Measurements from ENCODE around the gene C6orf52. TPM values are rescaled to one million over a fixed set of nuclear protein-coding genes. Genes with fewer than 3 reads are reported as not detected.
A peak's percentile ranks its signal among the peaks of the same experiment; 100 is the strongest.
"Not testable (repeated sequence)": the region's sequence is repeated elsewhere in the genome, so short reads cannot be mapped to it uniquely, and the experiment has no call there.

C6orf52 gene
- polyA plus RNA-seq, 1 donor = 12.7 TPM

- no peaks in the 10 kb centered on the region for H3K9me3 ChIP-seq (ENCODE audit: control insufficient read depth, low read depth, low read length)
- H3K36me3 ChIP-seq (ENCODE audit: control insufficient read depth, insufficient read depth, low read length) = peaks cover 3% of the 10 kb centered on the region
- peak overlapping the region; percentile 52 for H3K27ac ChIP-seq (ENCODE audit: low read length)
- H3K4me3 ChIP-seq (ENCODE audit: low read length) = no peak overlapping the region
- no peaks in the 10 kb centered on the region for H3K27me3 ChIP-seq (ENCODE audit: control insufficient read depth, insufficient read depth, low read length)
- H3K4me1 ChIP-seq (ENCODE audit: control insufficient read depth, insufficient read depth, low read length) = peaks cover 23% of the 10 kb centered on the region
- peak in 1 of 2 donors; percentile 23 for DNase-seq
These were observed 11.9 kb downstream of the C6orf52 start for GRCh38 chr6:10682355-10682988.

- DNase-seq = no peak
- H3K36me3 ChIP-seq (ENCODE audit: control insufficient read depth, insufficient read depth, low read length) = peaks cover 3% of the 10 kb centered on the region
- peak overlapping the region; percentile 52 for H3K27ac ChIP-seq (ENCODE audit: low read length)
- no peaks in the 10 kb centered on the region for H3K27me3 ChIP-seq (ENCODE audit: control insufficient read depth, insufficient read depth, low read length)
- H3K4me1 ChIP-seq (ENCODE audit: control insufficient read depth, insufficient read depth, low read length) = peaks cover 23% of the 10 kb centered on the region
- H3K9me3 ChIP-seq (ENCODE audit: control insufficient read depth, low read depth, low read length) = no peaks in the 10 kb centered on the region
- no peak overlapping the region for H3K4me3 ChIP-seq (ENCODE audit: low read length)
- WGBS (ENCODE audit: insufficient coverage, low lambda C conversion rate) = no CpG with 5 or more reads among the region's 3 CpGs
These were observed 12.6 kb downstream of the C6orf52 start for GRCh38 chr6:10681795-10682194.

GRCh38 chr6:10678456-10678855 lies 16.0 kb downstream of the C6orf52 start:
- WGBS (ENCODE audit: insufficient coverage, low lambda C conversion rate) = no CpG with 5 or more reads among the region's 4 CpGs
- no peak overlapping the region for H3K4me3 ChIP-seq (ENCODE audit: low read length)
- H3K27ac ChIP-seq (ENCODE audit: low read length) = no peak overlapping the region
- no peaks in the 10 kb centered on the region for H3K36me3 ChIP-seq (ENCODE audit: control insufficient read depth, insufficient read depth, low read length)
- H3K27me3 ChIP-seq (ENCODE audit: control insufficient read depth, insufficient read depth, low read length) = no peaks in the 10 kb centered on the region
- DNase-seq = no peak
- peaks cover 12% of the 10 kb centered on the region for H3K4me1 ChIP-seq (ENCODE audit: control insufficient read depth, insufficient read depth, low read length)
- no peaks in the 10 kb centered on the region for H3K9me3 ChIP-seq (ENCODE audit: control insufficient read depth, low read depth, low read length)

- Histone ChIP-seq H3K9me3 (ENCODE audit: control insufficient read depth, low read depth, low read length) (no peaks in the 10 kb centered on the region), H3K27ac (ENCODE audit: low read length) (no peak overlapping the region), H3K4me1 (ENCODE audit: control insufficient read depth, insufficient read depth, low read length) (peaks cover 2% of the 10 kb centered on the region), H3K36me3 (ENCODE audit: control insufficient read depth, insufficient read depth, low read length) (peaks cover 2% of the 10 kb centered on the region), H3K4me3 (ENCODE audit: low read length) (no peak overlapping the region), H3K27me3 (ENCODE audit: control insufficient read depth, insufficient read depth, low read length) (no peaks in the 10 kb centered on the region)
- no peak for DNase-seq
- 80% methylated on average over 1 of the region's 7 CpGs for WGBS (ENCODE audit: insufficient coverage, low lambda C conversion rate)
These were observed 18.0 kb downstream of the C6orf52 start for GRCh38 chr6:10676403-10676802.

GRCh38 chr6:10668126-10668917 lies 26.1 kb downstream of the C6orf52 start:
- Histone ChIP-seq H3K4me1 (ENCODE audit: control insufficient read depth, insufficient read depth, low read length) (no peaks in the 10 kb centered on the region), H3K4me3 (ENCODE audit: low read length) (no peak overlapping the region), H3K9me3 (ENCODE audit: control insufficient read depth, low read depth, low read length) (no peaks in the 10 kb centered on the region), H3K27ac (ENCODE audit: low read length) (no peak overlapping the region), H3K36me3 (ENCODE audit: control insufficient read depth, insufficient read depth, low read length) (peaks cover 7% of the 10 kb centered on the region), H3K27me3 (ENCODE audit: control insufficient read depth, insufficient read depth, low read length) (no peaks in the 10 kb centered on the region)
- no peak for DNase-seq
- 67% methylated on average over 1 of the region's 6 CpGs for WGBS (ENCODE audit: insufficient coverage, low lambda C conversion rate)

GRCh38 chr6:10665595-10665994 lies 28.8 kb downstream of the C6orf52 start:
- H3K27ac ChIP-seq (ENCODE audit: low read length); H3K4me3 ChIP-seq (ENCODE audit: low read length); H3K36me3 ChIP-seq (ENCODE audit: control insufficient read depth, insufficient read depth, low read length); H3K9me3 ChIP-seq (ENCODE audit: control insufficient read depth, low read depth, low read length); H3K4me1 ChIP-seq (ENCODE audit: control insufficient read depth, insufficient read depth, low read length); DNase-seq; H3K27me3 ChIP-seq (ENCODE audit: control insufficient read depth, insufficient read depth, low read length): not testable (repeated sequence)
- WGBS (ENCODE audit: insufficient coverage, low lambda C conversion rate) = 60% methylated on average over 1 of the region's 1 CpG

GRCh38 chr6:10662742-10663141 lies 31.7 kb downstream of the C6orf52 start:
- H3K27me3 ChIP-seq (ENCODE audit: control insufficient read depth, insufficient read depth, low read length) = no peaks in the 10 kb centered on the region
- no peak overlapping the region for H3K4me3 ChIP-seq (ENCODE audit: low read length)
- no peaks in the 10 kb centered on the region for H3K4me1 ChIP-seq (ENCODE audit: control insufficient read depth, insufficient read depth, low read length)
- no peaks in the 10 kb centered on the region for H3K36me3 ChIP-seq (ENCODE audit: control insufficient read depth, insufficient read depth, low read length)
- 80% methylated on average over 1 of the region's 2 CpGs for WGBS (ENCODE audit: insufficient coverage, low lambda C conversion rate)
- H3K27ac ChIP-seq (ENCODE audit: low read length) = no peak overlapping the region
- no peaks in the 10 kb centered on the region for H3K9me3 ChIP-seq (ENCODE audit: control insufficient read depth, low read depth, low read length)
- no peak for DNase-seq

GRCh38 chr6:10662207-10662606 lies 32.2 kb downstream of the C6orf52 start:
- WGBS (ENCODE audit: insufficient coverage, low lambda C conversion rate) = no CpG with 5 or more reads among the region's 8 CpGs
- no peaks in the 10 kb centered on the region for H3K4me1 ChIP-seq (ENCODE audit: control insufficient read depth, insufficient read depth, low read length)
- no peak overlapping the region for H3K27ac ChIP-seq (ENCODE audit: low read length)

GRCh38 chr6:10660431-10661191 lies 33.8 kb downstream of the C6orf52 start:
- H3K4me1 ChIP-seq (ENCODE audit: control insufficient read depth, insufficient read depth, low read length); H3K36me3 ChIP-seq (ENCODE audit: control insufficient read depth, insufficient read depth, low read length); H3K9me3 ChIP-seq (ENCODE audit: control insufficient read depth, low read depth, low read length); H3K4me3 ChIP-seq (ENCODE audit: low read length); H3K27me3 ChIP-seq (ENCODE audit: control insufficient read depth, insufficient read depth, low read length); H3K27ac ChIP-seq (ENCODE audit: low read length); DNase-seq: not testable (repeated sequence)
- WGBS (ENCODE audit: insufficient coverage, low lambda C conversion rate) = no CpG with 5 or more reads among the region's 11 CpGs

More at GRCh38 chr6:10662207-10662606, 32.2 kb downstream of the C6orf52 start:
- DNase-seq = no peak
- Histone ChIP-seq H3K36me3 (ENCODE audit: control insufficient read depth, insufficient read depth, low read length) (no peaks in the 10 kb centered on the region), H3K27me3 (ENCODE audit: control insufficient read depth, insufficient read depth, low read length) (no peaks in the 10 kb centered on the region), H3K9me3 (ENCODE audit: control insufficient read depth, low read depth, low read length) (no peaks in the 10 kb centered on the region), H3K4me3 (ENCODE audit: low read length) (no peak overlapping the region)

- no CpG with 5 or more reads among the region's 48 CpGs for WGBS (ENCODE audit: insufficient coverage, low lambda C conversion rate)
- peak overlapping the region; percentile 17 for H3K4me3 ChIP-seq (ENCODE audit: low read length)
- no peaks in the 10 kb centered on the region for H3K9me3 ChIP-seq (ENCODE audit: control insufficient read depth, low read depth, low read length)
- H3K36me3 ChIP-seq (ENCODE audit: control insufficient read depth, insufficient read depth, low read length) = no peaks in the 10 kb centered on the region
- no peak for DNase-seq
- no peaks in the 10 kb centered on the region for H3K4me1 ChIP-seq (ENCODE audit: control insufficient read depth, insufficient read depth, low read length)
- no peak overlapping the region for H3K27ac ChIP-seq (ENCODE audit: low read length)
- H3K27me3 ChIP-seq (ENCODE audit: control insufficient read depth, insufficient read depth, low read length) = no peaks in the 10 kb centered on the region
These were observed 34.6 kb downstream of the C6orf52 start for GRCh38 chr6:10659699-10660348.

All from large intestine (tissue), 3 donors.